ENCODE data around the gene FADS3. TPM values are rescaled to one million over a fixed set of nuclear protein-coding genes. Genes with fewer than 3 reads are reported as not detected.

FADS3 gene
- total RNA-seq, 1 experiment from 2014 or later: 59.7 TPM

DNA sequence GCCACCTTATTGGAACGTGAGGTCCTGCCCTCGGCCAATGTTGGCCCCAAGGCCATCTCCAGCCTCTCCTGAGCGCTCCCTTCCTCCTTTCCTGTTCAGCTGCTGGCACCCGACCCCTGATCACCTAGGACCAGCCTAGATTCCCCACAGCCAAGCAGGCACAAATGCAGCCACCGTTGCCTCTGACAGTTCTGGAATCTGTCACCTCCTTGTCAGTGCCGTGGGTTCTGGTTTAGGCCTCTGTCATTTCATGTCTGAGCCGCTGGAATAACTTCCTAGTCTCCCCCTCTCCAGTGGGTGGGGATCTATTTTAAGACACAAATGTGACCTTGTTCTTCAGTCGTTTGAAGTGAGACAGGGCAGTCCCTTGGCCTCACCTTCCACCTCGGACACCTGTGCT is 29.7 kb downstream of the FADS3 start:
- Histone ChIP-seq H3K27me3 (no peaks in the 10 kb centered on the region), H3K4me3 (no peak overlapping the region), H3K9me3 (no peaks in the 10 kb centered on the region), H3K36me3 (no peaks in the 10 kb centered on the region)
- no peak for DNase-seq

DNA sequence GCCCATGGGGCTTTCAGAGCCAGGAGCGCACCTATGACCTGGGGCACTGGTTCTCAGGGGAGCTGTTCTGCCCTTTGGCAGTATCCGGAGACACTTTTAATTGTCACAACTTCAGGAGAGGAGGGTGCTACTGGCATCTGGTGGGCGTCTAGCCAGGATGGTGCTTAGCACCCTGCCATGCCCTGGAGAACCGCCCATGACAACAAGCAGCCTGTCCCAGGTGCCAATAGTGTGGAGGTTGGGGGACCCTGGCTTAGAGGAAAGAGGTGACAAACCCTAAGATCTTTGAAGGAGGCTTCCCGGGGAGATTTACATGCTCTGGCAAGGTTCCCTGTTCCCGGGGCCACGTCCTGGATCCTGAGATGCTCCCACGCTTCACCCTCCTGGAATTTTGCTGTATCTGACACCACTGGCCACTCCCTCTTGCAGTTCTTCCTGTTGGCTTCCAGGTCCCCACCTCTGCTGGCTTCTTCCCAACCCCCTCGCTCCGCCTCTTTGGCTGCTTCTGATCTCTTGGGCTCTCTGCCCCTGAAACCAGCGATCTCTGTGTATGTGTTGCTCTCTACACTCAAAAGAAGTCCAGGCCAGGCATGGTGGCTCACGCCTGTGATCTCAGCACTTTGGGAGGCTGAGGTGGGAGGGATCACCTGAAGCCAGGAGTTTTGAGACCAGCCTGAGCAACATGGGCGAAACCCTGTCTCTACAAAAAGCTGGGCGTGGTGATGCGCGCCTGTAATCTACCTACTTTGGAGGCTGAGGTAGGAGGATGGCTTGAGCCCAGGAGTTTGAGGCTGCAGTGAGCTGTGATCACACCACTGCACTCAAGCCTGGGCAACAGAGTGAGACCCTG is 31.1 kb downstream of the FADS3 start:
- peak; percentile 51 for DNase-seq
- H3K9me3 ChIP-seq: no peaks in the 10 kb centered on the region

DNA sequence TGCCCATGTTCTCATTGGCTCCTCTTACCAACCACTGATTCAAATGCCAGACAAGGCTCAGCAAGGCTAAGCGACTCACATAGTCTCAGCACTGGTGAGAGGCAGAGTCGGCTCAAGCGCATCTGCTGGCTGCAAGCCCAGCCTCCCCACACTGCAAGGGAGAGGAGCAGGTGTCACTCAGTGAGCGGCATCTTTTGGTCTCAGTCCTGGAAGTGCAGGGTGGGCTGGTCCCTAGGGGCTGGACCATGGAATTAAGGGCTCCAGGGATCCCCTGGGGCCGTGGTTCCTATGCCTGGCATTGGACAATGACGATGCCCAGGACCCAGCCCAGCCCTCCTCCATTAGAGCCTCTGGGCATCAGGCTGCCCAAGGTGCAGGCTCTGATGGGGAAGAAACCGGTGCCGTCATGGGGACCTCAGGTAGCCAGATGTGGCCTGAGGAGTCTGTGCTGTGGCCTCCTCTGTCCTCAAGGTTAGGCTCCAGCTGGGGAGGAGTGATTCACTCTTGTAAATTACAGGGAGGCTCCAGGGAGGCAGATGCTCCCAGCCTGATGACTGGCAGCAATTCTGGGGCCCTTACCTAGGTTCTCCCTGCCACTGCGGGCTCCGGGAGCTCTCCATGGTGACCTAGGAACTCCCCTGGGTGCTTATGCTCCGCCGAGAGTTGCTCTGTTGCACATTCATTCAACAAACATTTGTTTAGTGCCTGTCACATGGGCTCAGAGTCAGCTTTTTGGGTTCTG is 35.2 kb downstream of the FADS3 start:
- H3K4me3 ChIP-seq: no peak overlapping the region
- no peaks in the 10 kb centered on the region for H3K27me3 ChIP-seq
- no peak for DNase-seq
- H3K36me3 ChIP-seq: no peaks in the 10 kb centered on the region
- H3K9me3 ChIP-seq: no peaks in the 10 kb centered on the region

More for the DNA sequence above, 31.1 kb downstream of the FADS3 start:
- Histone ChIP-seq H3K4me3 (no peak overlapping the region), H3K36me3 (no peaks in the 10 kb centered on the region), H3K27me3 (no peaks in the 10 kb centered on the region)

DNA sequence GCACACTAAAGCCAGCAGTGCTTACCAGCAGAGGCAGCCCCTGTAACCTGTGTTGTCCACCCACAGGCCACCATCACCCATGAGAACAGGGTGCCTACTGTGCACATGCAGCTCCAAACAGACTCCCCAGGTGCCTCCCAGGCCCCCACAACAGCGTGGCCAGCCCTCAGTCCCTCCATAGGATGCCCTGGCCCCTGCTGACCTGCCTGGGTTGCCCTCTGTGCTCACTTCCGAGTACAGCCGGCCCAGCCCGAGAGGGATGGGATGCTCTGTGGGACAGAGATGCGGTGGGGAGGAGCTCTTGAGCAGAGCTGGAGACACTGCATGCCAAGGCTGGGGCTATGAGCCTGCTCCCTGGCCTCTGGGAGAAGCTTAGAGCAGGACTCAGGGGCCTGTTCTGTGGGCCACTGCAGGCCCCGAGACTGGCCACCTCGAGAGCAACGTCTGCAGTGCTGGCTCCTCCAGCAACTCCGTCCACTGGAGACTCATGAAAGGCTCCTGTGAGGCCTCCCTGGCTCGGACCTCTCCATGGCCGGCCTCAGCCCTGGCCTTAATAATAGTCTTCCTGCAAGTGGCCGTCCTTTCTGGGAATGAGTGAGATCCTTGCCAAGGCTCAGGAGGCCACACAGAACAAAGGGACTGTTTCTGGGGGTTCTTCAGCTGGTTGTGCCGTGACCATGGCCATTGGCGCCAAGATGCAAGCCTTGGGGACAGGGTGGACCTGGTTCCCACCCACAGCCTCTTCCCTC is 36.2 kb downstream of the FADS3 start:
- no peak for DNase-seq
- H3K9me3 ChIP-seq: no peaks in the 10 kb centered on the region
- H3K36me3 ChIP-seq: no peaks in the 10 kb centered on the region
- no peak overlapping the region for H3K4me3 ChIP-seq
- H3K27me3 ChIP-seq: no peaks in the 10 kb centered on the region

DNA sequence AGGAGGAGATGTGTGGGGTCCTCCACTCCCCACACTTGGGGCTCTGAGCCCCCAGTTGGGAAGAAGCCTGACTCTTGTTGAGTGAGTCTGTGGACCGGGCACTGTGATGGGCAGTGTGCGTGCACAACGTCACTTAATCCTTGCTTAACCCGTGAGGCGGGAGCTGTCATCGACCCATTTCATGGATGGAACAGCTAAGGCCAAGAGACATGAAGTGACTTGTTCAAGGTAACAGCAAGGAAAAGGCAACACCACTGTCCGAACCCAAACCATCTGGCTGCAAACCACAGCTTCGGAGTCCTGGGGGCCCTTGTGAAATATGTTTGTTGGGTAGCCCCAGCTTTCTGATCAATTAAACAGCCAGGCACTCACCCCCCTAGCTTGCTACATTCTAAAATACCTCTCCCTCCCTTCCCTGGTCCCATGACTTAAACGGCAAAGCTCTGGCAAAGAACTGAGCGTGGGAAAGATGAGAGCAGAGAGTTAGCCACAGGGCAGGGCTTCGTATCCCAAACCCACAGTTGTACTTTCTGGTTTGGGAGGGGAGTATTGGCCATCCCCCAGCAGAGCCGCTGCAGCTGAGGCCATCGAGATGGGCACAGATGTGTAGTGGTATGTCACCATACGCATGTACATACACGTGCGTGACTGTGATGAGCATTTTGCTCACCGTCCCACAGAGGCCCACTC is 37.0 kb downstream of the FADS3 start:
- Histone ChIP-seq H3K4me3 (no peak overlapping the region), H3K9me3 (no peaks in the 10 kb centered on the region), H3K36me3 (no peaks in the 10 kb centered on the region), H3K27me3 (no peaks in the 10 kb centered on the region)
- DNase-seq: no peak

DNA sequence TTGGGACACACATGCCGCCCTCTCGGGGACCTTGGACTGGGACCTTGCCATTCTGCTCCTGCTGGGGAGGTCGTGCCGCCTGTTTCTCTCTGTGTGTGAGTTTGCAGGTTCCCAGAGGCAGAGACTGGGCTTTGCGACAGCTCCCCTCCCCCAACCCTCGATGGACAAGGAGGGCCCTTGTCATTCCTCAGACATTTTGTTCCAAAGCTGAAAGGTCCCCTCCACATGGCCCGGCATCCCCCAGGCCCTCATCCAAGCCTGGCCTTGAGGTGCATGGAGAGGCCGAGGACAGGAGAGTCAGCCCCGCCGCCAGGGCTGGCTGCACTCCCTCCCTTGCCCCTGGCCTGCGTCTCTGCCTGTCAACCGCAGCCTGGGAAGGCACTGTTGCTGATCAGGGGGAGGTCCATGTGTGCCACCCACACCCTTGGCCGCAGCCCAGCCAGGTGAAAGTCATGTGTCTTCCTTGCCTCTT is 37.6 kb downstream of the FADS3 start:
- H3K9me3 ChIP-seq: no peaks in the 10 kb centered on the region
- DNase-seq: no peak
- H3K36me3 ChIP-seq: no peaks in the 10 kb centered on the region
- H3K4me3 ChIP-seq: no peak overlapping the region
- H3K27me3 ChIP-seq: no peaks in the 10 kb centered on the region

DNA sequence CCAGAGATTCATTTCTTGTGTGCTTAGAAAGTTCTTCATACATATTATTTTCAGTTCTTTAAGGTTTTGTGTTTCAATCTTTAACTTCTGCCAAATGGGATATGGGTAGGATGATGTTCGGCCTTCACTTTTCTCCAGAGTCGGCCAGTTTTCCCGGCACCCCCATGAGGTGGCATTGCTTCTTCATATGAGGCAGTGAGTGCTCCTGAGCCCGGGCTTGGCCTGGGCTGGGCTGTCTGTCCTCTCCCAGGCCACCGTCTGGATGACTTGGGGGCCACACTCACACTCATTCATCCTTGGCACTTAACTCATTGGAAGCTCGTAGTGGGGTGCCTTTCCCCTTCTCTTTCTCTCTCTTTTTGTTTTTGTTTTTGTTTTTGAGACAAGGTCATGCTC is 39.4 kb downstream of the FADS3 start:
- Histone ChIP-seq H3K27me3 (no peaks in the 10 kb centered on the region), H3K36me3 (no peaks in the 10 kb centered on the region), H3K9me3 (no peaks in the 10 kb centered on the region), H3K4me3 (no peak overlapping the region)
- DNase-seq: no peak

DNA sequence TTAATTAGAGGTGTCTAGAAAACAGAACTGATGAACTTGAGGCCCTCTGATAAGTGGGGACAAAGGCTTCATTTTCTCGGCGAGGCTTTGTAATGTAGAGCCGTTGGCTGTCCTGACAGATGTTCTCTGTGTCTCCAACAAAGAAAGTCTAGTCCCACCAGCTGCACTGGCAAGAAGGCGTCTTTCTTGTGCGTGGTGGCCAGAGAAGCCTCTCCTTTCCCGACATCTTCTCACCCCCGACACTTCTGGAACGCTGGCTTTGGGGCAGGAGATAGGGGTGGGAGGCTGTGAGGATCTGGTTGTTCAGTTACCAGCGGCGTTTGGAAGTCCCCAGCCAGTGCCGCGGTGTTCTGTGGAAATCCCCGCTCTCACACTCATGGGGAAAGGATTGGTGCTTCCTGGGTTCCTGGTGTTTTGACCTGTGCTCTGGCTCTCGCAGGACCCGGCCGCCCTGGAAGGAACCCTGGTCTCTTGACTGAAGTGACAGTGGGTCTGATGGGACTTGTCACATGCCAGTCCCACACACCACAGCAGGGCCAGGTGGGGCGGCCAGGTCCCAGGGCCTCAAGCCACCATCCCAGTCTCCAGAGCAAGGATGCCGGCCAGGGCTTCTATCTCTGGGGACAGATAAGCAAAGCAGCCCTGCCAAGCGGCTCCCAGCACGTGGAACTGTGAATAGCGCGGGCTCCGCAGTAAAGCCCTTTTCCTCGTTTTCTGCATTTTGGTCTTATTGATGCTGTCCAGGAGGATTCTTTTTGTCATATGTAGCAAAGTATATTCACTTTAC is 40.0 kb downstream of the FADS3 start:
- Histone ChIP-seq H3K27me3 (no peaks in the 10 kb centered on the region), H3K9me3 (no peaks in the 10 kb centered on the region), H3K36me3 (no peaks in the 10 kb centered on the region), H3K4me3 (no peak overlapping the region)
- DNase-seq: no peak

DNA sequence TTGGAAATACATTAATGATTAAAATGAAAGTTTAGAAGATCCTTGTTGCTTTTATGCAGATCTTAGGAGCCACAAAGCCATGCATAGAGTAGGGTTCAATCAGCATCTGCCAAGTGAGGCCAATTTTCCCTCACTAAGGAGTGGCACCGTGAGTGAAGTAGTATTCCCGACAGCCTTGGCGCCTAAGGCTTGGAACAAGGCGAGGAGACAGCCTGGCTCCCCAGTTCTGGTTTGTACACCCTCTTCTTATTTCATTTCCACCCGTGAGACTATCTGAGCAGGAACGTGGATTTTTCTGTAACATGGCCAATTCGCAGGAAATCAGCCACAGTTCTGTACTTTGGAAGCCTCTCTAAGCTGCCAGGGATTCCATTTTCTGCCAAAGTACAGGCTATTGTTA is 40.7 kb downstream of the FADS3 start:
- Histone ChIP-seq H3K9me3 (no peaks in the 10 kb centered on the region), H3K27me3 (no peaks in the 10 kb centered on the region), H3K4me3 (no peak overlapping the region), H3K36me3 (no peaks in the 10 kb centered on the region)
- no peak for DNase-seq

DNA sequence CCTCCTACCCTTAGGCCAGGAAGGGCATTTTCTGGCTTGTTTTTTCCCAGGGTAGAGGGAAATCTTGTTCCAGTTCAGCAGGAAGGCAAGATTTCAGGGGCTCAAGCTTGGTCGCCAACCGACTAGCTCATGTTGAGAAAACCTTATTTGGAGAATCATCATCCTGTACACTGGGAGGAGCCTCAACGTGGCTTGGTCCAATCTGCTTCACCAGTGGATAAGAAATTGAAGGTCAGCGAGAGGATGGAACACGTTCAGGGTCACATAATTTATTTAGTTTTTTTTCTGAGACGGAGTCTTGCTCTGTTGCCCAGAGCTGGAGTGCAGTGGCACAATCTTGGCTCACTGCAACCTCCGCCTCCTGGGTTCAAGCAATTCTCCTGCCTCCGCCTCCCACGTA is 42.7 kb downstream of the FADS3 start:
- Histone ChIP-seq H3K36me3 (no peaks in the 10 kb centered on the region), H3K4me3 (no peak overlapping the region), H3K9me3 (no peaks in the 10 kb centered on the region), H3K27me3 (no peaks in the 10 kb centered on the region)
- no peak for DNase-seq

DNA sequence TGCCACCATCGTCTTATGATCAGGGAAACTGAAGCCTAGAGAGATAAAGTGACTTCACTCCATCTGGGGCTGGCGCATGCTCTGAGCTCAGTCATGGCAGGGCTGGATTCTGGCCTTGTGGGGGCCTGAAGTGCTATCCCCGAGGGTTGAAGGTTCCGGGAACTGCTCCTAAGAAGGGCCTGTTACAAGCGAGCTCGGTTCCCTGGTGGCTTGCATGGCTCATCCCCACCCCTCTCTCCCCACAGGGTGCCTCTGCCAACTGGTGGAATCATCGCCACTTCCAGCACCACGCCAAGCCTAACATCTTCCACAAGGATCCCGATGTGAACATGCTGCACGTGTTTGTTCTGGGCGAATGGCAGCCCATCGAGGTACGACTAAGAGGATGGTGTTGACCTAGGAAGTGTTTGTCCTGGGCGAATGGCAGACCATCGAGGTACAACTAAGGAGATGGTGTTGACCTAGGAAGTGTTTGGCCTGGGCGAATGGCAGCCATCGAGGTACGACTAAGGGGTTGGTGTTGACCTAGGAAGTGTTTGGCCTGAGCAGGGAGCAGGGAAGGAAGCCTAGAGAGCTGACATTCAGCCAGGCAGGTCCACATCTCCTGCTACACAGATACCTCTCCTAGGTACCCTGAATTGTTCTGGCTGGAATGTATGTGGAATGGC is 43.3 kb downstream of the FADS3 start:
- no peak for DNase-seq
- Histone ChIP-seq H3K9me3 (no peaks in the 10 kb centered on the region), H3K36me3 (no peaks in the 10 kb centered on the region), H3K27me3 (no peaks in the 10 kb centered on the region), H3K4me3 (no peak overlapping the region)

DNA sequence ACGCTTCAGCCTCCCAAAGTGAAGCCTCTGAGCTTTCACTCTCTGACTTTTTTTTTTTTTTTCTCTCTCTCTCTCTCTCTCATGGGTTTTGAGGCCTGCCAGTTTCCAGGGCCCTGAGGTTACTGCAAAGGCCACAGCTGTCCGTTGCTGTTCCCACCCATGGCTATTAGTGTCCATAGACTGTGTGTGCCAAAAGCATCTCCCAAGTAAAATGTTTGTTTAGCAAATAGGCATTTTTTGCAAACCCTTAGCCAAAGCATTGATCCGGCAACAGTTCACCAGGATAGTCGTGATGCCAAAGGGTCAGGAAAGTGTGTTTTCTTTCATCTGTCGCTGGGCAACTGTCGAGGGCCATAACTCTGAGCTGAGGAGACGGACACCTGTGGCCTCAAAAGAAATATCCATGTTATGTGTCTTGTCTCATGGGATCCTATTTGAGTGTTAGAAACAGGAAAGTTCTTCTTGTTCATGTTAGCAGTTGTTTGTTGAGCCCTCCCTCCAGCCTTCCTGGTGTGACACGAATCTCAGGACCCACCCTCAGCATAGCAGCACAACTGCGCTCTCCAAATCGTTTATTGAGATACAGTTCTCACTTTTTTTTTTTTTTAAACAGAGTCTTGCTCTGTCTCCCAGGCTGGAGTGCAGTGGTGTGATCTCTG is 44.9 kb downstream of the FADS3 start:
- no peaks in the 10 kb centered on the region for H3K27me3 ChIP-seq
- H3K4me3 ChIP-seq: no peak overlapping the region
- H3K36me3 ChIP-seq: no peaks in the 10 kb centered on the region
- H3K9me3 ChIP-seq: no peaks in the 10 kb centered on the region
- no peak for DNase-seq

DNA sequence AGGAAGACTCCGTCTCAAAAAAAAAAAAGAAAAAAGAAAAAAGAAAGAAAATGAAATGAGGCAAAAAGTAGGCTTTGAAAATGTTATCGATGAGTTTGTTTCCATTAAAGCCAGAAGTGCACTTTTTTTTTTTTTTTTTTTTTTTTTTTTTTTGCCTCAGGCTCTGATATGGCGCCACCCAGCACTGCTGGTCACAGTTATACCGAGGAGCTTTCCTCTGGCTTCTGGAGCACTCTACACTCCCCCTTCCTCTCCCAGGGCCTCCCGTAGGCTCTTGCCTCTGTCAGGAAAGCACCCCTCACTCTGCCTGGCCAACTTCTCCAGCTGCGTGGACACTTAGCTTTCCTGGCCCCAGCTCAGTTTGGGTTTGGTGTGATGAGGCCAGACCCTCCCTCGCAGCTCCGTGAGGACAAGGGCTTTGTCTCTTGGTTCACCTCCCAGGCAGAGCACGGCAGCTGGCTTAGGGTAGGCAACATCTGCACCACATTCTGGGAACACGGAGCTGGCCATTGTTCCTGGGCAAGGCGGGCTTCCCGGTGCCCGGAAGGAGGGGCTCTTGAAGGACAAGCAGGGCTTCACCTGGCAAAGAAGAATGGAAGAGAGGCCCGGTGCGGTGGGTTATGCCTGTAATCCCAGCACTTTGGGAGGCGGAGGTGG is 46.3 kb downstream of the FADS3 start:
- no peak overlapping the region for H3K4me3 ChIP-seq
- no peaks in the 10 kb centered on the region for H3K36me3 ChIP-seq
- DNase-seq: no peak
- no peaks in the 10 kb centered on the region for H3K9me3 ChIP-seq
- H3K27me3 ChIP-seq: no peaks in the 10 kb centered on the region

DNA sequence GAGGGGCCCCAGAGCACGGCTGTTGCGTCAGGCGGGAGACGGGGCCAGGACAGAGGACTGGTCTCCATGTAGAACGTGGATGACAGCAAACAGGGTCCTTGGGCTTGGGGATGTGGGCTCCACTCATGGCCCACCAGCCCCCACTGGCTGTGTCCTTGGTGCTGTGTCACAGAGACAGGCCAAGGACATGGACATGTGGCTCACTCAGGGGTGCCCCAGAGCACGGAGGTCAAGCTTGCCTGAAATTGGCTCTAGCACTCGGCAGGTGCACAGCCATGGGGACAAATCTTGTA is 48.9 kb downstream of the FADS3 start:
- Histone ChIP-seq H3K4me3 (no peak overlapping the region), H3K27me3 (no peaks in the 10 kb centered on the region), H3K36me3 (no peaks in the 10 kb centered on the region)

More for the DNA sequence above, 48.9 kb downstream of the FADS3 start:
- H3K9me3 ChIP-seq: no peaks in the 10 kb centered on the region
- no peak for DNase-seq
